ENCODE data around the gene ENPP1.

GRCh38 chr6:131931063-131931750, 123.4 kb downstream of the ENPP1 start:
- TF ChIP-seq CTCF (IDR thresholded peaks at IDR 0.05; ENCODE audit: low read length), result no peak
- TF ChIP-seq EZH2 (IDR thresholded peaks at IDR 0.05; ENCODE audit: borderline replicate concordance, low read length), result no peak

Measured in OCI-LY1 (cell line).